ENCODE data around the gene NMNAT1.
"Not testable (repeated sequence)": the region's sequence is repeated elsewhere in the genome, so short reads cannot be mapped to it uniquely, and the experiment has no call there.

NMNAT1 gene

GRCh38 chr1:9942939-9943788 is at the start of gene NMNAT1, which contains the start of gene LZIC:
Gene NMNAT1, plus strand, starts transcription at chr1:9943475. Its CDS starts 28,599 bp downstream, at chr1:9972074.
Gene LZIC, minus strand, starts transcription at chr1:9943391. Its CDS starts 6,772 bp downstream, at chr1:9936619.
- peak; percentile 76 for DNase-seq

GRCh38 chr1:9894115-9894514 is 49.2 kb upstream of the NMNAT1 start:
- no peak for DNase-seq

- no peak for DNase-seq
These were observed 42.9 kb upstream of the NMNAT1 start for GRCh38 chr1:9900142-9901043.

GRCh38 chr1:9901148-9902059 is 41.9 kb upstream of the NMNAT1 start:
- no peak for DNase-seq

GRCh38 chr1:9902060-9902452 is 41.2 kb upstream of the NMNAT1 start:
- no peak for DNase-seq

- no peak for DNase-seq
These were observed 39.3 kb upstream of the NMNAT1 start for GRCh38 chr1:9903801-9904527.

GRCh38 chr1:9904596-9904995 is 38.7 kb upstream of the NMNAT1 start:
- DNase-seq = no peak

- no peak for DNase-seq
These were observed 38.3 kb upstream of the NMNAT1 start for GRCh38 chr1:9905010-9905409.

- no peak for DNase-seq
These were observed 36.8 kb upstream of the NMNAT1 start for GRCh38 chr1:9906466-9906865.

GRCh38 chr1:9907441-9907840 is 35.8 kb upstream of the NMNAT1 start:
- DNase-seq = no peak

- no peak for DNase-seq
These were observed 34.4 kb upstream of the NMNAT1 start for GRCh38 chr1:9908871-9909233.

- no peak for DNase-seq
These were observed 33.8 kb upstream of the NMNAT1 start for GRCh38 chr1:9909234-9910046.

GRCh38 chr1:9910076-9910422 is 33.2 kb upstream of the NMNAT1 start, which contains the start of gene CTNNBIP1:
Gene CTNNBIP1, minus strand, starts transcription at chr1:9910269. Its CDS starts 38,205 bp downstream, at chr1:9872064.
- DNase-seq = no peak

GRCh38 chr1:9910423-9911178 is 32.7 kb upstream of the NMNAT1 start:
- peak; percentile 99 for DNase-seq

GRCh38 chr1:9912264-9912936 is 30.9 kb upstream of the NMNAT1 start:
- no peak for DNase-seq

GRCh38 chr1:9914610-9914937 is 28.7 kb upstream of the NMNAT1 start:
- no peak for DNase-seq

GRCh38 chr1:9916452-9916851 is 26.8 kb upstream of the NMNAT1 start:
- no peak for DNase-seq

- DNase-seq = not testable (repeated sequence)
These were observed 25.8 kb upstream of the NMNAT1 start for GRCh38 chr1:9917495-9917894.

GRCh38 chr1:9917901-9918300 is 25.4 kb upstream of the NMNAT1 start:
- no peak for DNase-seq

- no peak for DNase-seq
These were observed 22.7 kb upstream of the NMNAT1 start for GRCh38 chr1:9920606-9921005.

All from GOT3 (cell line).